HG03280 (cell line): ENCODE data around the gene NCAM2.

Experiments
- ATAC-seq: cut with Tn5 transposase; IDR thresholded peaks from one replicate; pipeline ENCODE4 v1.9.1; 2021; ENCODE audit warnings: mild to moderate bottlenecking, moderate library complexity; ENCODE audit not compliant: unreplicated experiment

NCAM2 gene

GRCh38 chr21:21204366-21204996 is 206.3 kb downstream of the NCAM2 start:
- ATAC-seq, result no peak

GRCh38 chr21:21205604-21206003 is 207.4 kb downstream of the NCAM2 start:
- ATAC-seq, result no peak

GRCh38 chr21:21210552-21210951 is 212.3 kb downstream of the NCAM2 start:
- ATAC-seq, result no peak

- ATAC-seq, result no peak
Observed at GRCh38 chr21:21213297-21213696, 215.1 kb downstream of the NCAM2 start.

- no peak for ATAC-seq
Observed at GRCh38 chr21:21216047-21216446, 217.8 kb downstream of the NCAM2 start.

- ATAC-seq, result no peak
Observed at GRCh38 chr21:21226472-21226871, 228.3 kb downstream of the NCAM2 start.

- no peak for ATAC-seq
Observed at GRCh38 chr21:21230672-21231071, 232.5 kb downstream of the NCAM2 start.

GRCh38 chr21:21231913-21232312 is 233.7 kb downstream of the NCAM2 start:
- no peak for ATAC-seq

GRCh38 chr21:21232320-21232719 is 234.1 kb downstream of the NCAM2 start:
- no peak for ATAC-seq

- no peak for ATAC-seq
Observed at GRCh38 chr21:21233051-21233450, 234.8 kb downstream of the NCAM2 start.

GRCh38 chr21:21236996-21237395 is 238.8 kb downstream of the NCAM2 start:
- ATAC-seq, result no peak

GRCh38 chr21:21238629-21239400 is 240.6 kb downstream of the NCAM2 start:
- no peak for ATAC-seq

- no peak for ATAC-seq
Observed at GRCh38 chr21:21241391-21241790, 243.2 kb downstream of the NCAM2 start.

- no peak for ATAC-seq
Observed at GRCh38 chr21:21246007-21246406, 247.8 kb downstream of the NCAM2 start.

GRCh38 chr21:21247424-21247823 is 249.2 kb downstream of the NCAM2 start:
- no peak for ATAC-seq

- ATAC-seq, result no peak
Observed at GRCh38 chr21:21262048-21262447, 263.8 kb downstream of the NCAM2 start.

GRCh38 chr21:21268061-21268471 is 269.9 kb downstream of the NCAM2 start:
- ATAC-seq, result no peak

- no peak for ATAC-seq
Observed at GRCh38 chr21:21268885-21269284, 270.7 kb downstream of the NCAM2 start.

- no peak for ATAC-seq
Observed at GRCh38 chr21:21279193-21279901, 281.1 kb downstream of the NCAM2 start.

- no peak for ATAC-seq
Observed at GRCh38 chr21:21283810-21284209, 285.6 kb downstream of the NCAM2 start.

GRCh38 chr21:21286170-21286798 is 288.1 kb downstream of the NCAM2 start:
- ATAC-seq, result no peak
